ENCODE results near the gene SLC47A2. TPM values are rescaled to one million over a fixed set of nuclear protein-coding genes. Genes with fewer than 3 reads are reported as not detected.

SLC47A2 gene
- total RNA-seq, 1 donor, result not detected

DNA sequence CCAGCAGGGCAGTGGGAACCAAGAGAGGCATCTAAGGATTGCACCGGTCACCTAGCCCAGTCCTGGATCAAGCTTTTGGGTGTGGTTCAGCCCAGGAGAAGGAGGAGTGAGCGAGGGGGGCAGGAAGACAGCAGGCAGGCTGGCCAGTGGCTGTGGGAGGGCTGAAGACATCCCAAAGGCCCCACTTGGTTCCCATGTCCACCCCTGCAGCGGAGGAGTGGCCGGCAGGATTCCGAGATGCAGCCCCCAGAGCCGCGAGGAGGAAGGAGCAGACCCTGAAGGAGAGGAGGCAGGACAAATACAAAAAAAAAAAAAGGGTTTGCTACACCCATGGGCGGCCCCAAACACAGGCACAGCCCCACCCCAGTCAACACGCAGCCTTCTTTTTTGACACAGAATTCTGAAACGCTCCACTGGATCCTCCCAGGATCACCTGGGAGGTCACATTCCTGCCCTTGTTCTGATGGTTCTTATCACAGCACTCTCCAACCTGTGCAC lies 1.1 kb upstream of the SLC47A2 start:
- no peaks in the 10 kb centered on the region for H4K20me1 ChIP-seq (ENCODE audit: insufficient read depth, low read length)
- H2AFZ ChIP-seq (ENCODE audit: low read length), result no peak overlapping the region
- DNase-seq (ENCODE audit: insufficient read length, low spot score, missing footprints), result peak; percentile 59
- TF ChIP-seq, protein P1, sequence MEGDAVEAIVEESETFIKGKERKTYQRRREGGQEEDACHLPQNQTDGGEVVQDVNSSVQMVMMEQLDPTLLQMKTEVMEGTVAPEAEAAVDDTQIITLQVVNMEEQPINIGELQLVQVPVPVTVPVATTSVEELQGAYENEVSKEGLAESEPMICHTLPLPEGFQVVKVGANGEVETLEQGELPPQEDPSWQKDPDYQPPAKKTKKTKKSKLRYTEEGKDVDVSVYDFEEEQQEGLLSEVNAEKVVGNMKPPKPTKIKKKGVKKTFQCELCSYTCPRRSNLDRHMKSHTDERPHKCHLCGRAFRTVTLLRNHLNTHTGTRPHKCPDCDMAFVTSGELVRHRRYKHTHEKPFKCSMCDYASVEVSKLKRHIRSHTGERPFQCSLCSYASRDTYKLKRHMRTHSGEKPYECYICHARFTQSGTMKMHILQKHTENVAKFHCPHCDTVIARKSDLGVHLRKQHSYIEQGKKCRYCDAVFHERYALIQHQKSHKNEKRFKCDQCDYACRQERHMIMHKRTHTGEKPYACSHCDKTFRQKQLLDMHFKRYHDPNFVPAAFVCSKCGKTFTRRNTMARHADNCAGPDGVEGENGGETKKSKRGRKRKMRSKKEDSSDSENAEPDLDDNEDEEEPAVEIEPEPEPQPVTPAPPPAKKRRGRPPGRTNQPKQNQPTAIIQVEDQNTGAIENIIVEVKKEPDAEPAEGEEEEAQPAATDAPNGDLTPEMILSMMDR (IDR thresholded peaks at IDR 0.05; ENCODE audit: extremely low read depth, low read depth, low read length), result no peak
- no peaks in the 10 kb centered on the region for H3K79me2 ChIP-seq (ENCODE audit: insufficient read depth, low read length)
- no peaks in the 10 kb centered on the region for H3K36me3 ChIP-seq (ENCODE audit: insufficient read depth, low read length)
- H3K27ac ChIP-seq (ENCODE audit: low read depth, low read length), result no peak overlapping the region
- no peaks in the 10 kb centered on the region for H3K4me1 ChIP-seq (ENCODE audit: insufficient read depth, low read length)
- no peak overlapping the region for H3K4me3 ChIP-seq (ENCODE audit: insufficient read depth, low read length)
- H3K27me3 ChIP-seq (ENCODE audit: insufficient read depth, low read length), result no peaks in the 10 kb centered on the region
- no peak overlapping the region for H3K4me2 ChIP-seq (ENCODE audit: insufficient read depth, low read length)
- H3K9me3 ChIP-seq (ENCODE audit: low read depth, low read length), result no peaks in the 10 kb centered on the region

DNA sequence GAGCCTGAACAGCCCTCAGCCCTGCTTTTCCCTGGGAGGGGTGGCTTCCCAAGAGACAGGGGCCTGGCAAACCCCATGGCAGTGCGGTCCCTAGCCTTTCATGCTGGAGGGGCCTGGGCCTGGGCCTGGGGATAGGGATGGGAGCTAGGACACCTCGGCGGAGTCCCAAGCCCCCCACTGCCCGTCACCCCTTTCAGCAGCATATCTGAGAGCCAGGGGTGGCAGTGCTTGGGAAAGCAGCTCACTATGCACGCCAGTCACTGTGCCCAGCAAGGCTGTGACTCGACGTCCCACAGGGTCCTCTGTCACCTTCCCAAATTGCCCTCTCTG lies 612 bp upstream of the SLC47A2 start:
- Histone ChIP-seq H3K4me3 (ENCODE audit: insufficient read depth, low read length) (no peak overlapping the region), H3K4me2 (ENCODE audit: insufficient read depth, low read length) (no peak overlapping the region), H3K79me2 (ENCODE audit: insufficient read depth, low read length) (no peaks in the 10 kb centered on the region), H3K36me3 (ENCODE audit: insufficient read depth, low read length) (no peaks in the 10 kb centered on the region), H3K27me3 (ENCODE audit: insufficient read depth, low read length) (no peaks in the 10 kb centered on the region), H2AFZ (ENCODE audit: low read length) (no peak overlapping the region), H4K20me1 (ENCODE audit: insufficient read depth, low read length) (no peaks in the 10 kb centered on the region), H3K27ac (ENCODE audit: low read depth, low read length) (no peak overlapping the region), H3K4me1 (ENCODE audit: insufficient read depth, low read length) (no peaks in the 10 kb centered on the region), H3K9me3 (ENCODE audit: low read depth, low read length) (no peaks in the 10 kb centered on the region)
- TF ChIP-seq, protein P1 (IDR thresholded peaks at IDR 0.05; ENCODE audit: extremely low read depth, low read depth, low read length), result no peak
- DNase-seq (ENCODE audit: insufficient read length, low spot score, missing footprints), result no peak

DNA sequence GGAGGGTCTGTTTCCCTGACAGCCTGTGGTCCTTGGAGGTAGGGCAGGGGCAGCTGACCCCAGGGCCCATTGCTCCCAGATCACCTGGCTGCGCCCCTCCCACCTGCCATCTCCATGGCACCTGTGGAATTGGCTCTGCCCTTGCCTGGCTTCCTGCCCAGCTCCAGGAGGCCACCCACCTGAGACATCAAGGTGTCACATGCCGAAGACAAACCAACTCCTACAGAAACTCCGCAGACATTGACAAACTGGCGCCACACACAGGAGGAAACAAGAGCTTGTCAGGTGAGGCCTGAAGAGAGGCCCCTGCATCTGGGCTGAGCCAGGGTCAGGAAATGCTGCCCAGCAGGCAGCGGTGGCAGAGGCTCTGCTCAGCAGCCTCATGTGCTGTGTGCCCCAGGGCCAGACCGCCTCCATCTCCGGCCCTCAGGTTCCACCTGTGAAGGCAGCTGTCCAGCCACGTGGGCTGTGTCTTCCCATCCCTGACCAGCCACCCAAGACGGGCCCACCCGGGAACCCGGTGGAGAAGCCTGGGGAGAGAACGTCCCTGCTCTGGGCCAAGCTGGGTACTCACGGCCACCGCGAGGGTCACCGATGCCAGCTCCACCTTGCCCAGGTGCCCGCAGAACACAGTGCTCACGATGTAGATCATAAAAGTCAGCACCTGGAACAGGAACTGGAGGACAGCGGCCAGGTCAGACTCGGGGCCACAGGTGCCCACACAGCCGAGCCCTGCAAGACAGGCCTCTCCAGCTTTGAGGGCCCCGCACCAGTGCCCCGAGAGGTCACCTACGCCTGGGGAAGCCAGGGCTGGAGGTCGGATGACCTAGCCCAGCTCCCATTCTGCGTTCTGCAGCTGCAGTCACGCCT lies 1.6 kb downstream of the SLC47A2 start:
- Histone ChIP-seq H3K27ac (ENCODE audit: low read depth, low read length) (no peak overlapping the region), H3K27me3 (ENCODE audit: insufficient read depth, low read length) (no peaks in the 10 kb centered on the region), H3K79me2 (ENCODE audit: insufficient read depth, low read length) (no peaks in the 10 kb centered on the region), H3K4me2 (ENCODE audit: insufficient read depth, low read length) (no peak overlapping the region), H3K36me3 (ENCODE audit: insufficient read depth, low read length) (no peaks in the 10 kb centered on the region), H2AFZ (ENCODE audit: low read length) (no peak overlapping the region), H3K9me3 (ENCODE audit: low read depth, low read length) (no peaks in the 10 kb centered on the region), H3K4me1 (ENCODE audit: insufficient read depth, low read length) (no peaks in the 10 kb centered on the region), H3K4me3 (ENCODE audit: insufficient read depth, low read length) (no peak overlapping the region), H4K20me1 (ENCODE audit: insufficient read depth, low read length) (no peaks in the 10 kb centered on the region)
- peak; percentile 48 for DNase-seq (ENCODE audit: insufficient read length, low spot score, missing footprints)
- TF ChIP-seq, protein P1 (IDR thresholded peaks at IDR 0.05; ENCODE audit: extremely low read depth, low read depth, low read length), result no peak

DNA sequence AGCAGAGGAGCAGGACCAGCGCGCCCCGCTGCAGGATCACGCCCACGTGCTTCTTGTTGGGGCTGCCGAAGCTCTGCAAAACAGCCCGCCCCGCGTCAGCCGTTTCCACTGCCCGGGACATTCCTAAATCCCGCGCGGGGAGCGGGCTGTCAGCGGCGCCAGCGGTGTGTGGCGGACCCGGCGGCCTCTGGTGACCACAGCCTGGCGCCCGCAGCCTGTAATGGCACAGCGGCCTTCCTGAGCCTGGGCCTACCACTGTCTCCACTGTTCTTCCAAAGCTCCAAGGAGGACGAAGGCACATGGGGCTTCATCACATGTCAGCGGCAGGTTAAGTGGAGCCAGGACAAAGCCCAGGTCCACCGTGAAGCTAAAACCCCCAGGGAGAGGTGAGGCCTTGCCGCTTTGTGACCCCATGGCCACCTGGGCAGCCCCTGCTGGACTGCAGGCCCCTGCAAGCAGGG lies 2.5 kb downstream of the SLC47A2 start:
- Histone ChIP-seq H3K27ac (ENCODE audit: low read depth, low read length) (no peak overlapping the region), H3K79me2 (ENCODE audit: insufficient read depth, low read length) (no peaks in the 10 kb centered on the region), H3K4me1 (ENCODE audit: insufficient read depth, low read length) (no peaks in the 10 kb centered on the region), H3K27me3 (ENCODE audit: insufficient read depth, low read length) (no peaks in the 10 kb centered on the region), H3K4me2 (ENCODE audit: insufficient read depth, low read length) (no peak overlapping the region), H3K9me3 (ENCODE audit: low read depth, low read length) (no peaks in the 10 kb centered on the region), H3K4me3 (ENCODE audit: insufficient read depth, low read length) (no peak overlapping the region), H2AFZ (ENCODE audit: low read length) (no peak overlapping the region), H4K20me1 (ENCODE audit: insufficient read depth, low read length) (no peaks in the 10 kb centered on the region), H3K36me3 (ENCODE audit: insufficient read depth, low read length) (no peaks in the 10 kb centered on the region)
- DNase-seq (ENCODE audit: insufficient read length, low spot score, missing footprints), result peak; percentile 57
- TF ChIP-seq, protein P1 (IDR thresholded peaks at IDR 0.05; ENCODE audit: extremely low read depth, low read depth, low read length), result no peak

Data from osteoblast (primary cell).